HEK293T (cell line): ENCODE results near the gene PRRC2C.
"Not testable (repeated sequence)": the region's sequence is repeated elsewhere in the genome, so short reads cannot be mapped to it uniquely, and the experiment has no call there.

ENCODE experiments used
- FOXA1 ChIP-seq: fragments of 450-650 bp; IDR thresholded peaks from 2 replicates; pipeline ENCODE4 v1.6.1; 2016; ENCODE audit warnings: mild to moderate bottlenecking
- FOXK2 ChIP-seq: fragments of 450-650 bp; IDR thresholded peaks from 2 replicates; pipeline ENCODE4 v1.6.1; 2016; ENCODE audit warnings: mild to moderate bottlenecking
- FOXM1 ChIP-seq: fragments of 450-650 bp; IDR thresholded peaks from 2 replicates; pipeline ENCODE4 v1.6.1; 2017; ENCODE audit warnings: mild to moderate bottlenecking, borderline replicate concordance
- SP1 ChIP-seq: fragments of 450-650 bp; IDR thresholded peaks from 2 replicates; pipeline ENCODE4 v1.6.1; 2017
- SUZ12 ChIP-seq: fragments of 450-650 bp; IDR thresholded peaks from 2 replicates; pipeline ENCODE4 v1.6.1; 2016; ENCODE audit warnings: mild to moderate bottlenecking
- TARDBP ChIP-seq: fragments of 450-650 bp; IDR thresholded peaks from 2 replicates; pipeline ENCODE4 v1.6.1; 2016

- not testable (repeated sequence) for TF ChIP-seq FOXM1, SUZ12, FOXA1, FOXK2, SP1, TARDBP
These were observed 43.9 kb upstream of the PRRC2C start for GRCh38 chr1:171441278-171441895.
